Measurements from ENCODE around the gene TBC1D4.

The TBC1D4 gene

GRCh38 chr13:75507027-75508001 lies 25.3 kb upstream of the TBC1D4 start:
- Mint-ChIP-seq H3K4me1 (no peaks in the 10 kb centered on the region), H3K36me3 (ENCODE audit: low read depth) (no peaks in the 10 kb centered on the region), H3K27ac (no peak overlapping the region), H3K4me3 (no peak overlapping the region), H3K9me3 (no peaks in the 10 kb centered on the region), H3K27me3 (ENCODE audit: low read depth) (no peaks in the 10 kb centered on the region)
- TF ChIP-seq, protein P1, sequence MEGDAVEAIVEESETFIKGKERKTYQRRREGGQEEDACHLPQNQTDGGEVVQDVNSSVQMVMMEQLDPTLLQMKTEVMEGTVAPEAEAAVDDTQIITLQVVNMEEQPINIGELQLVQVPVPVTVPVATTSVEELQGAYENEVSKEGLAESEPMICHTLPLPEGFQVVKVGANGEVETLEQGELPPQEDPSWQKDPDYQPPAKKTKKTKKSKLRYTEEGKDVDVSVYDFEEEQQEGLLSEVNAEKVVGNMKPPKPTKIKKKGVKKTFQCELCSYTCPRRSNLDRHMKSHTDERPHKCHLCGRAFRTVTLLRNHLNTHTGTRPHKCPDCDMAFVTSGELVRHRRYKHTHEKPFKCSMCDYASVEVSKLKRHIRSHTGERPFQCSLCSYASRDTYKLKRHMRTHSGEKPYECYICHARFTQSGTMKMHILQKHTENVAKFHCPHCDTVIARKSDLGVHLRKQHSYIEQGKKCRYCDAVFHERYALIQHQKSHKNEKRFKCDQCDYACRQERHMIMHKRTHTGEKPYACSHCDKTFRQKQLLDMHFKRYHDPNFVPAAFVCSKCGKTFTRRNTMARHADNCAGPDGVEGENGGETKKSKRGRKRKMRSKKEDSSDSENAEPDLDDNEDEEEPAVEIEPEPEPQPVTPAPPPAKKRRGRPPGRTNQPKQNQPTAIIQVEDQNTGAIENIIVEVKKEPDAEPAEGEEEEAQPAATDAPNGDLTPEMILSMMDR (IDR thresholded peaks at IDR 0.05; ENCODE audit: unreplicated experiment in 3 of 3): no peak

DNA sequence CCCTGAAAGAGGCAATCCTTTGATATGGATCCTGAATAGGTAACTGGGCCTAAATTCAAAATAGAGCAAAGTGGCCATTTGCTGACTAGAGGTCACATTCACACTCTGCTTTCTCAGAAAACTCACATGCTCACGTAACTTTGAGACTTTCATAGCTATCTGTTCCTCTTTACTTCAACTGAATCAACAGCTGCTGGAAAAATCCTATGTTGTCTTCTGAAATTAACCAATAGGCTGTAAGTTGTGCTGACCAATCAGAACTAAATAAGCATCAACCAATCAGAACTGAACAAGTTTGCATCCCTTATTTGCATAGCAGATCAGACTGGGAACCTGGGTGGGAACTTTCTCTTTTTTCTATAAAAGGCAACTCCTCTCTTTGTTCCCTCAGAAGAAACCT lies 24.0 kb upstream of the TBC1D4 start:
- Mint-ChIP-seq H3K27me3 (ENCODE audit: low read depth) (no peaks in the 10 kb centered on the region), H3K4me3 (no peak overlapping the region), H3K36me3 (ENCODE audit: low read depth) (no peaks in the 10 kb centered on the region), H3K9me3 (no peaks in the 10 kb centered on the region), H3K27ac (no peak overlapping the region), H3K4me1 (no peaks in the 10 kb centered on the region)
- TF ChIP-seq, protein P1 (IDR thresholded peaks at IDR 0.05; ENCODE audit: unreplicated experiment in 3 of 3): no peak

GRCh38 chr13:75505327-75505726 lies 23.4 kb upstream of the TBC1D4 start:
- H3K27me3 Mint-ChIP-seq (ENCODE audit: low read depth): no peaks in the 10 kb centered on the region
- TF ChIP-seq, protein P1 (IDR thresholded peaks at IDR 0.05; ENCODE audit: unreplicated experiment in 3 of 3): no peak
- H3K9me3 Mint-ChIP-seq: no peaks in the 10 kb centered on the region
- no peak overlapping the region for H3K27ac Mint-ChIP-seq
- H3K36me3 Mint-ChIP-seq (ENCODE audit: low read depth): no peaks in the 10 kb centered on the region
- H3K4me3 Mint-ChIP-seq: no peak overlapping the region
- H3K4me1 Mint-ChIP-seq: no peaks in the 10 kb centered on the region

GRCh38 chr13:75495938-75496337 lies 14.0 kb upstream of the TBC1D4 start:
- H3K4me3 Mint-ChIP-seq: no peak overlapping the region

GRCh38 chr13:75494491-75494890 lies 12.5 kb upstream of the TBC1D4 start:
- peak overlapping the region in 1 of 3 experiments; percentile 1 for H3K27ac Mint-ChIP-seq
- no peak overlapping the region for H3K4me3 Mint-ChIP-seq
- H3K27me3 Mint-ChIP-seq (ENCODE audit: low read depth): peaks cover 2% of the 10 kb centered on the region
- TF ChIP-seq, protein P1 (IDR thresholded peaks at IDR 0.05; ENCODE audit: unreplicated experiment in 3 of 3): no peak
- no peaks in the 10 kb centered on the region for H3K9me3 Mint-ChIP-seq
- no peaks in the 10 kb centered on the region for H3K4me1 Mint-ChIP-seq
- no peaks in the 10 kb centered on the region for H3K36me3 Mint-ChIP-seq (ENCODE audit: low read depth)

More at GRCh38 chr13:75495938-75496337, 14.0 kb upstream of the TBC1D4 start:
- Mint-ChIP-seq H3K27ac (no peak overlapping the region), H3K36me3 (ENCODE audit: low read depth) (no peaks in the 10 kb centered on the region), H3K4me1 (no peaks in the 10 kb centered on the region), H3K9me3 (no peaks in the 10 kb centered on the region), H3K27me3 (ENCODE audit: low read depth) (no peaks in the 10 kb centered on the region)
- TF ChIP-seq, protein P1 (IDR thresholded peaks at IDR 0.05; ENCODE audit: unreplicated experiment in 3 of 3): no peak

Measured in nephron (organoid).